NCI-H526 (cell line): ENCODE measurements around the gene PDZD4.

Experiments
- DNase-seq, 2 experiments: peaks; one replicate each; lab custom pipeline; 2025; lab: John Stamatoyannopoulos, UW

The PDZD4 gene

GRCh38 chrX:153770601-153771414 is 59.5 kb downstream of the PDZD4 start:
- DNase-seq, result no peak

- no peak for DNase-seq
Measured at GRCh38 chrX:153769865-153770600, 60.3 kb downstream of the PDZD4 start.

GRCh38 chrX:153769158-153769864 is 61.0 kb downstream of the PDZD4 start:
- DNase-seq, result no peak

GRCh38 chrX:153768311-153769157 is 61.8 kb downstream of the PDZD4 start:
- no peak for DNase-seq

- DNase-seq, result no peak
Measured at GRCh38 chrX:153767674-153768055, 62.7 kb downstream of the PDZD4 start.

- DNase-seq, result no peak
Measured at GRCh38 chrX:153766871-153767673, 63.3 kb downstream of the PDZD4 start.

- DNase-seq, result peak; percentile 46 to 66
Measured at GRCh38 chrX:153766098-153766817, 64.1 kb downstream of the PDZD4 start.

GRCh38 chrX:153765138-153766079 is 64.9 kb downstream of the PDZD4 start:
- peak in 1 of 2 experiments; percentile 43 for DNase-seq

GRCh38 chrX:153764786-153765137 is 65.6 kb downstream of the PDZD4 start:
- peak in 1 of 2 experiments; percentile 21 for DNase-seq

GRCh38 chrX:153763989-153764755 is 66.2 kb downstream of the PDZD4 start, which contains the start of gene PLXNB3:
Gene PLXNB3, plus strand, starts transcription at chrX:153764249. Its CDS starts 1,287 bp downstream, at chrX:153765536.
- peak; percentile 39 to 89 for DNase-seq

- DNase-seq, result no peak
Measured at GRCh38 chrX:153763298-153763932, 66.9 kb downstream of the PDZD4 start.

- DNase-seq, result no peak
Measured at GRCh38 chrX:153762626-153763173, 67.6 kb downstream of the PDZD4 start.

- DNase-seq, result no peak
Measured at GRCh38 chrX:153761863-153762262, 68.5 kb downstream of the PDZD4 start.

- DNase-seq, result no peak
Measured at GRCh38 chrX:153755136-153755535, 75.2 kb downstream of the PDZD4 start.
